Kidney (tissue), 14 donors: Measurements from ENCODE around the gene NLRP1. TPM values are rescaled to one million over a fixed set of nuclear protein-coding genes. Genes with fewer than 3 reads are reported as not detected.

Source experiments
- DNase-seq, 5 donors: peaks; one replicate each; pipeline ENCODE4 v3.0.0-alpha.2; 2013 to 2020
- FAIRE-seq: peaks from 2 replicates; lab custom pipeline; 2012; peaks lifted over from hg19 to GRCh38; lab: Jason Lieb, UNC
- H3K27ac ChIP-seq, 2 donors: one replicate each; pipeline ENCODE4 v1.7.0; 2013; ENCODE audit warnings: low read depth in 2 of 2, low read length in 2 of 2, inconsistent platforms in 1 of 2
- H3K27me3 ChIP-seq: one replicate; pipeline ENCODE4 v1.7.1; 2013; ENCODE audit warnings: low read length, inconsistent platforms; ENCODE audit not compliant: control insufficient read depth, insufficient read depth
- H3K36me3 ChIP-seq, 3 donors: one replicate each; pipeline versions ENCODE4 v1.7.0 to v1.7.1; 2013; ENCODE audit warnings: low read length in 3 of 3, control low read depth in 1 of 3, inconsistent platforms in 1 of 3; ENCODE audit not compliant: insufficient read depth in 3 of 3, control insufficient read depth in 2 of 3
- H3K4me1 ChIP-seq, 3 donors: one replicate each; pipeline versions ENCODE4 v1.7.0 to v1.7.1; 2013; ENCODE audit warnings: low read length in 3 of 3, inconsistent platforms in 1 of 3, low read depth in 1 of 3; ENCODE audit not compliant: control insufficient read depth in 2 of 3, insufficient read depth in 2 of 3
- H3K4me3 ChIP-seq, 3 donors: one replicate each; pipeline versions ENCODE4 v1.7.0 to v1.8.1; 2013; ENCODE audit warnings: low read length in 3 of 3, control low read depth in 1 of 3, inconsistent platforms in 1 of 3
- H3K9ac ChIP-seq, 3 donors: one replicate each; pipeline versions ENCODE4 v1.7.0 to v1.7.1; 2013; ENCODE audit warnings: low read length in 3 of 3, control low read depth in 1 of 3, inconsistent platforms in 1 of 3
- H3K9me3 ChIP-seq, 3 donors: one replicate each; pipeline versions ENCODE4 v1.7.0 to v1.7.1; 2013; ENCODE audit warnings: low read length in 3 of 3, control low read depth in 1 of 3, inconsistent platforms in 1 of 3; ENCODE audit not compliant: control insufficient read depth in 2 of 3, insufficient read depth in 1 of 3
- CTCF ChIP-seq: IDR thresholded peaks from 3 replicates; pipeline ENCODE4 v1.5.1; 2012; ENCODE audit warnings: mild to moderate bottlenecking, moderate library complexity, borderline replicate concordance; ENCODE audit not compliant: insufficient read depth; ENCODE audit errors: extremely low read depth
- intact Hi-C: fragments of 100-400 bp; cut with DNase I; formaldehyde crosslinking; loops from one replicate; pipeline ENCODE4 v1.11.1; 2022
- polyA plus RNA-seq: library from polyadenylated mRNA; stranded (reverse); fragments of 350-450 nt; fragmentation: Illumina TruSeq; extraction: RNeasy Lipid Tissue Mini Kit (QIAGEN cat#74804); gene quantifications from one replicate; pipeline ENCODE4 v1.2.3, GENCODE V29; 2014; ENCODE audit warnings: low read depth, low replicate concordance; ENCODE audit not compliant: insufficient read depth
- total RNA-seq: library from RNA; stranded (reverse); fragmentation: NEBNext Ultra II Directional; extraction: Animal tissue kit (Norgen Biotek cat#: 25700); gene quantifications from one replicate; pipeline ENCODE4 v1.2.1, GENCODE V29; 2021
- donor health status: control.
- donor health status: control.
- donor health status: control.
- donor health status: control.
- donor health status: control.
- donor health status: DM: yes; HTN: yes; CAD: no.
- donor health status: Normal renal cell carcinoma (clear cell type).

The NLRP1 gene
- total and polyA plus RNA-seq, 2 donors from 2014 or later, result 11.4 to 19.6 TPM

- no peak for TF ChIP-seq CTCF
- Histone ChIP-seq H3K4me3 (peak within 1 kb of the TSS; percentile 94 to 97 (median 95)), H3K9me3 (no peaks in the 10 kb centered on the region), H3K27ac (peak within 1 kb of the TSS; percentile 100), H3K27me3 (no peaks in the 10 kb centered on the region), H3K4me1 (peaks cover 0 to 11% (median 5%) of the 10 kb centered on the region in 3 donors), H3K9ac (peak within 1 kb of the TSS; percentile 90 to 98 (median 98)), H3K36me3 (peaks cover 4 to 22% (median 16%) of the 10 kb centered on the region in 3 donors)
- FAIRE-seq (no peak), DNase-seq (peak; percentile 99 to 100 (median 100))
- intact Hi-C loops, result no loop called here
These were observed 97.8 kb downstream of the NLRP1 start, which contains the start of gene MIS12 for GRCh38 chr17:5486206-5487124. Gene MIS12, plus strand, starts transcription at chr17:5486566. Its CDS starts 2,297 bp downstream, at chr17:5488863.

- H3K27me3 ChIP-seq, result no peaks in the 10 kb centered on the region
- peak within 1 kb of the TSS; percentile 90 to 98 (median 98) for H3K9ac ChIP-seq
- peak within 1 kb of the TSS; percentile 94 to 97 (median 95) for H3K4me3 ChIP-seq
- FAIRE-seq (no peak), DNase-seq (peak in 1 of 5 donors; percentile 43)
- TF ChIP-seq CTCF, result no peak
- intact Hi-C loops, result no loop called here
- no peaks in the 10 kb centered on the region for H3K9me3 ChIP-seq
- peaks cover 4 to 22% (median 20%) of the 10 kb centered on the region in 3 donors for H3K36me3 ChIP-seq
- peaks cover 0 to 11% (median 5%) of the 10 kb centered on the region in 3 donors for H3K4me1 ChIP-seq
- H3K27ac ChIP-seq, result peak within 1 kb of the TSS; percentile 100
These were observed 98.8 kb downstream of the NLRP1 start, which contains the start of gene DERL2 for GRCh38 chr17:5485270-5486205. Gene DERL2, minus strand, starts transcription at chr17:5486178. Its CDS starts 17 bp downstream, at chr17:5486161.

- TF ChIP-seq CTCF, result no peak
- peaks cover 22 to 41% (median 38%) of the 10 kb centered on the region in 3 donors for H3K36me3 ChIP-seq
- intact Hi-C loops, result no loop called here
- FAIRE-seq, result no peak
- no peak overlapping the region for H3K9ac ChIP-seq
- DNase-seq, result no peak
- no peak overlapping the region for H3K27ac ChIP-seq
- no peak overlapping the region for H3K4me3 ChIP-seq
- H3K9me3 ChIP-seq, result no peaks in the 10 kb centered on the region
- peaks cover 0 to 7% (median 5%) of the 10 kb centered on the region in 3 donors for H3K4me1 ChIP-seq
- H3K27me3 ChIP-seq, result no peaks in the 10 kb centered on the region
These were observed 102.9 kb downstream of the NLRP1 start for GRCh38 chr17:5481451-5481850.
